Thymus (tissue), 11 donors: ENCODE measurements around the gene VTN. TPM values are rescaled to one million over a fixed set of nuclear protein-coding genes. Genes with fewer than 3 reads are reported as not detected.

ENCODE experiments used
- DNase-seq, 9 donors: peaks; one replicate each; pipeline ENCODE4 v3.0.0-alpha.2; 2013; ENCODE audit warnings: low spot score in 9 of 9, low read depth in 6 of 9, missing footprints in 1 of 9
- H3K27ac ChIP-seq, 2 donors: one replicate each; pipeline ENCODE4 v1.5.1; 2013; ENCODE audit warnings: control low read depth in 1 of 2, low read depth in 1 of 2, low read length in 1 of 2, mild to moderate bottlenecking in 1 of 2, moderate library complexity in 1 of 2
- H3K27me3 ChIP-seq, 2 donors: one replicate each; pipeline ENCODE4 v1.5.1; 2013; ENCODE audit warnings: low read length in 1 of 2; ENCODE audit not compliant: control insufficient read depth in 2 of 2, insufficient read depth in 1 of 2
- H3K36me3 ChIP-seq, 2 donors: one replicate each; pipeline ENCODE4 v1.5.1; 2013; ENCODE audit warnings: low read length in 1 of 2, mild to moderate bottlenecking in 1 of 2, moderate library complexity in 1 of 2; ENCODE audit not compliant: control insufficient read depth in 2 of 2, insufficient read depth in 2 of 2
- H3K4me1 ChIP-seq, 2 donors: one replicate each; pipeline ENCODE4 v1.5.1; 2013; ENCODE audit warnings: low read length in 2 of 2; ENCODE audit not compliant: control insufficient read depth in 2 of 2, insufficient read depth in 2 of 2
- H3K4me3 ChIP-seq, 2 donors: one replicate each; pipeline ENCODE4 v1.5.1; 2013; ENCODE audit warnings: low read length in 2 of 2, control low read depth in 1 of 2, mild to moderate bottlenecking in 1 of 2
- H3K9me3 ChIP-seq, 2 donors: one replicate each; pipeline ENCODE4 v1.5.1; 2013; ENCODE audit warnings: low read length in 1 of 2, mild to moderate bottlenecking in 1 of 2; ENCODE audit not compliant: control insufficient read depth in 2 of 2, insufficient read depth in 1 of 2
- WGBS: extraction: QIAGEN DNeasy Blood & Tissue Kit; methylation state at CpG from one replicate; pipeline ENCODE4 v1.1.7; 2013; 5-methylcytosine and 5-hydroxymethylcytosine counted together
- polyA plus RNA-seq: library from polyadenylated mRNA; stranded (reverse); fragments of 200-250 nt; gene quantifications from one replicate; pipeline ENCODE4 v1.2.3, GENCODE V29; 2013
- total RNA-seq: library from RNA; stranded (reverse); fragments of 120-200 nt; gene quantifications from one replicate; pipeline ENCODE4 v1.2.4, GENCODE V29; 2013
- donor health status: healthy.

VTN gene
- total and polyA plus RNA-seq, 2 donors: 0.09 to 0.59 TPM

GRCh38 chr17:28335201-28335958 lies 34.7 kb downstream of the VTN start, which contains the start of the genes IFT20 and TNFAIP1:
Gene IFT20 (minus strand): TSS chr17:28335472. CDS start chr17:28331985, 3,487 bp downstream.
Gene TNFAIP1 (plus strand): TSS chr17:28335761. CDS start chr17:28339522, 3,761 bp downstream.
- under 1% methylated on average over 62 of the region's 62 CpGs for WGBS
- Histone ChIP-seq H3K36me3 (peaks cover 18 to 25% of the 10 kb centered on the region in 2 donors), H3K4me1 (peaks cover 19 to 21% of the 10 kb centered on the region in 2 donors)

GRCh38 chr17:28334666-28335200 lies 35.4 kb downstream of the VTN start:
- 16% methylated on average over 18 of the region's 18 CpGs for WGBS
- Histone ChIP-seq H3K4me1 (peaks cover 19 to 21% of the 10 kb centered on the region in 2 donors), H3K4me3 (peak overlapping the region; percentile 76 to 84), H3K27ac (peak overlapping the region; percentile 76 to 80), H3K36me3 (peaks cover 13 to 22% of the 10 kb centered on the region in 2 donors), H3K9me3 (no peaks in the 10 kb centered on the region), H3K27me3 (no peaks in the 10 kb centered on the region)
- peak in 1 of 9 donors; percentile 23 for DNase-seq

More at GRCh38 chr17:28335201-28335958, 34.7 kb downstream of the VTN start, which contains the start of the genes IFT20 and TNFAIP1:
- Histone ChIP-seq H3K9me3 (no peaks in the 10 kb centered on the region), H3K27me3 (no peaks in the 10 kb centered on the region), H3K4me3 (peak within 1 kb of the TSS; percentile 76 to 84), H3K27ac (peak within 1 kb of the TSS; percentile 80 to 92)
- peak; percentile 92 to 99 (median 98) for DNase-seq

- peaks cover 17 to 23% of the 10 kb centered on the region in 2 donors for H3K36me3 ChIP-seq
- DNase-seq: peak in 1 of 9 donors; percentile 19
- H3K4me3 ChIP-seq: peak overlapping the region in 1 of 2 donors; percentile 84
- no peaks in the 10 kb centered on the region for H3K9me3 ChIP-seq
- peak overlapping the region in 1 of 2 donors; percentile 25 for H3K27ac ChIP-seq
- H3K4me1 ChIP-seq: peaks cover 19 to 21% of the 10 kb centered on the region in 2 donors
- 78% methylated on average over 6 of the region's 6 CpGs for WGBS
- H3K27me3 ChIP-seq: no peaks in the 10 kb centered on the region
These were observed 35.9 kb downstream of the VTN start for GRCh38 chr17:28334171-28334570.

- H3K27ac ChIP-seq: no peak overlapping the region
- H3K4me3 ChIP-seq: no peak overlapping the region
These were observed 36.9 kb downstream of the VTN start for GRCh38 chr17:28333083-28333746.

GRCh38 chr17:28331891-28332420 lies 38.2 kb downstream of the VTN start:
- Histone ChIP-seq H3K9me3 (no peaks in the 10 kb centered on the region), H3K36me3 (peaks cover 35 to 36% of the 10 kb centered on the region in 2 donors), H3K27ac (no peak overlapping the region), H3K4me1 (peaks cover 18 to 19% of the 10 kb centered on the region in 2 donors), H3K27me3 (no peaks in the 10 kb centered on the region), H3K4me3 (no peak overlapping the region)
- WGBS: 98% methylated on average over 6 of the region's 6 CpGs
- no peak for DNase-seq

More at GRCh38 chr17:28333083-28333746, 36.9 kb downstream of the VTN start:
- Histone ChIP-seq H3K36me3 (peaks cover 24 to 31% of the 10 kb centered on the region in 2 donors), H3K9me3 (no peaks in the 10 kb centered on the region), H3K4me1 (peaks cover 19 to 21% of the 10 kb centered on the region in 2 donors), H3K27me3 (no peaks in the 10 kb centered on the region)
- 92% methylated on average over 1 of the region's 1 CpG for WGBS
- no peak for DNase-seq

GRCh38 chr17:28330671-28331070 lies 39.4 kb downstream of the VTN start:
- Histone ChIP-seq H3K27me3 (no peaks in the 10 kb centered on the region), H3K4me3 (no peak overlapping the region), H3K4me1 (peaks cover 9 to 12% of the 10 kb centered on the region in 2 donors), H3K27ac (no peak overlapping the region), H3K36me3 (peaks cover 44 to 45% of the 10 kb centered on the region in 2 donors), H3K9me3 (no peaks in the 10 kb centered on the region)
- no peak for DNase-seq
- WGBS: 99% methylated on average over 5 of the region's 5 CpGs

- no peak for DNase-seq
- Histone ChIP-seq H3K4me3 (no peak overlapping the region), H3K36me3 (peaks cover 44 to 45% of the 10 kb centered on the region in 2 donors), H3K9me3 (no peaks in the 10 kb centered on the region), H3K27ac (no peak overlapping the region), H3K27me3 (no peaks in the 10 kb centered on the region), H3K4me1 (no peaks in the 10 kb centered on the region)
- 96% methylated on average over 4 of the region's 4 CpGs for WGBS
These were observed 41.8 kb downstream of the VTN start for GRCh38 chr17:28328325-28328724.

- Histone ChIP-seq H3K27me3 (no peaks in the 10 kb centered on the region), H3K4me1 (no peaks in the 10 kb centered on the region), H3K9me3 (no peaks in the 10 kb centered on the region), H3K4me3 (no peak overlapping the region), H3K27ac (no peak overlapping the region), H3K36me3 (peaks cover 44 to 45% of the 10 kb centered on the region in 2 donors)
- WGBS: 94% methylated on average over 3 of the region's 3 CpGs
- no peak for DNase-seq
These were observed 42.4 kb downstream of the VTN start for GRCh38 chr17:28327709-28328108.
